Right ventricle myocardium superior (tissue), 1 donor: ENCODE results near the gene ATXN3L. TPM values are rescaled to one million over a fixed set of nuclear protein-coding genes. Genes with fewer than 3 reads are reported as not detected.

Experiments used
- ATAC-seq: fragments of 200-7000 bp; cut with Tn5 transposase; one replicate; pipeline ENCODE4 v1.9.1; 2020; ENCODE audit warnings: mild to moderate bottlenecking; ENCODE audit not compliant: poor library complexity
- DNase-seq: peaks from one replicate; pipeline ENCODE4 v3.0.0-alpha.2; 2020
- intact Hi-C: fragments of 100-400 bp; cut with DNase I; formaldehyde crosslinking; loops from one replicate; pipeline ENCODE4 v1.11.2; 2022
- total RNA-seq: library from RNA; stranded (reverse); fragmentation: NEBNext Ultra II Directional; extraction: Animal tissue kit (Norgen Biotek cat#: 25700); gene quantifications from one replicate; pipeline ENCODE4 v1.2.1, GENCODE V29; 2021
- donor health status: DM: no; HTN: yes; CAD: no; lungs with severe emphysema.

The ATXN3L gene
- total RNA-seq, 1 donor from 2014 or later = not detected

DNA sequence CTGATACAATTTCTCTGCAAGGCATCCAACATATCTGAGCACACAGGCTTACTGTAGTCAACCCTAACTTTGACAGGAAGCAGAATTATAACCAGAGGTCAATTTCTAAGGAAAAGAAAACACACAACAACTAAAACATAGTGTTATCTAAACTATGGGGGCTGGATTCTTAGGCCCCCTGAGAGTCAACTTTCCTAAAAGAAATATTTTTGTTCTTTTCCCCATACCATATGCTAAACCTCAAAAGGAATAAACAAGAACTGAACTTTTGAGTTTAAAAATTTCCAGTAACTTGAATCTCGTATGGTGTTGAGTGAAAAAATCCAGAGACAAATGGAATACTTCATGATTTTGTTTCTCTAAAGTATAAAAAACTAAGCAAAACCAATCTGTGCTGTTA lies 42.9 kb downstream of the ATXN3L start:
- no peak for DNase-seq
- no peak for ATAC-seq
- intact Hi-C loops = no loop called here

DNA sequence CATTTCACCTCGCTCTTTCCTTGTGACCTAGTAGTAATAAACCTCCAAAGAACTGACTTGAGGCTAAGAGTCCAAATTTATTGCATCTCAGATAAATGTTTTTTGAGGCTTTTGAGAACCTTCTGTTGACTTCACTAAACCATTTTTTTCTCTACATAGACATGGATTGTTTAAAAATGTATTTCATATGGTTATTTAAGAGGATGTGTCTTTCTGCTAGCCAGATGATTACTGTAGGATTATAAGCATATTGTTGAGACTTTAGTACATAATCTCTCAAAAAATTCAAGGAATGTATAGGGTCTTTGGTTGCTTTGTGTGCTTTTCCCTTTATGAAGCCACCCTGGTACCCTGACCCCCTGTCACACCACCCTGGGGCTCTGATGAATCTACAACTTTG lies 44.8 kb downstream of the ATXN3L start:
- ATAC-seq (no peak), DNase-seq (no peak)
- intact Hi-C loops = no loop called here

DNA sequence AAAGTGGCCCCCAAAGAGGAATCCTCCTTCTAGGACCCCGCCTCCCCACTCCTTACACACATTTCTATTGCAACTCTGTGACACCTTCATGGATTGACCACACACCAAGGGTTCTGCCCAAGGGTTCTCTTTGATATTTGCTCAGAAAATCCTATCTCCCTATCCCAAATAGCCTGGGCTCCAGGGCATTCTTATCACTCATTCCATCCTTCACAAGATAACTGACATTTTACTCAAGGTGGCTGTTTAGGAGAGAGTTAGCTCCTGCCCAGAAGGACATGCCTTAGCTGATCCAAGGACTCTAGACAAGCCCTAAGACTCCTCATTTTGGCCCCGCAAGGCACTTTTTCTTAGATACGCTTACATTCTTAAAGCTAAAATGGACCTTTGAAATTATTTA lies 47.4 kb downstream of the ATXN3L start:
- ATAC-seq (no peak), DNase-seq (no peak)
- intact Hi-C loops = no loop called here

DNA sequence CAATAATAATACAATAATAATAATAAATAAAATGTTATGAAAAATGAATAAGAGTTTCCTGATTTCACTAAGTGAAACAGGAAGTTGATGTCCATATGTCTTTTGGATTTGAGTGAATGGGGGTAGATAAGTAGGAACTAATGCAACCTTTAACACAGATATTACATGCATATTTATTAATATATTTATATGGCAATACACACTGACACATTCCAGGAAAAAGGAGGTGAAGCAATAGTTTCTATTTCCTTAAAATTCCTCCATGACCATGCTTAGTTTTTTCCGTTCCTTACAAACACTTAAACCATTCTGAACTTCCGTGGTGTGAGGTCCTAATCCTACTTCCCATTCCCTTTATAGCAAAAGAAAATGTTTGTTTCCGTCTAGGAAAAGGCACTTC lies 48.3 kb downstream of the ATXN3L start:
- DNase-seq (no peak), ATAC-seq (no peak)
- intact Hi-C loops = no loop called here

GRCh38 chrX:13270360-13270759 lies 49.5 kb downstream of the ATXN3L start:
- DNase-seq (no peak), ATAC-seq (no peak)
- intact Hi-C loops = no loop called here

GRCh38 chrX:13268874-13269273 lies 51.0 kb downstream of the ATXN3L start:
- no peak for ATAC-seq
- no peak for DNase-seq
- intact Hi-C loops = no loop called here

Other genes starting within 250 kb of the ATXN3L start
- not detected for gene EGFL6, start 249.5 kb upstream of the ATXN3L start, total RNA-seq